HG03064 (cell line): ENCODE measurements around the gene GABRD.
"Not testable (repeated sequence)": the region's sequence is repeated elsewhere in the genome, so short reads cannot be mapped to it uniquely, and the experiment has no call there.

ENCODE experiments used
- ATAC-seq: cut with Tn5 transposase; IDR thresholded peaks from one replicate; pipeline ENCODE4 v1.9.1; 2021; ENCODE audit warnings: low read depth; ENCODE audit not compliant: unreplicated experiment

The GABRD gene

DNA sequence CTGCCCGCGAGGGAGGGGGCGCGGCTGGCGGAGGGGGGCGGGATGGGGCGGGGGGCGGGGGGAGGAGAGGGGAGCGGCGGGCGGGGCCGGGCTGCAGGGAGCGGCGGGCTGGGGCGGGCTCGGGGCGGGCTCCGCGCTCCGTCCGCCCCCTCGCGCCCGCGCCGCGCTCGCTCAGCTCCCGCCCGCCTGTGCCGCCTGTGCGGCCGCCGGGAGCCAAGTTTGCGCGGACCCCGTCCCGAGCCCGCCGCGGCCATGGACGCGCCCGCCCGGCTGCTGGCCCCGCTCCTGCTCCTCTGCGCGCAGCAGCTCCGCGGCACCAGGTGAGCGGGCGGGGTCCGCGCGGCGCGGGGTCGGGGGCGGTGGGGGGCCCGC is at the start of gene GABRD:
GABRD (plus strand) TSS at position 174 of the 372 bp plus-strand sequence; CDS start at position 253, 79 bp downstream.
- no peak for ATAC-seq

DNA sequence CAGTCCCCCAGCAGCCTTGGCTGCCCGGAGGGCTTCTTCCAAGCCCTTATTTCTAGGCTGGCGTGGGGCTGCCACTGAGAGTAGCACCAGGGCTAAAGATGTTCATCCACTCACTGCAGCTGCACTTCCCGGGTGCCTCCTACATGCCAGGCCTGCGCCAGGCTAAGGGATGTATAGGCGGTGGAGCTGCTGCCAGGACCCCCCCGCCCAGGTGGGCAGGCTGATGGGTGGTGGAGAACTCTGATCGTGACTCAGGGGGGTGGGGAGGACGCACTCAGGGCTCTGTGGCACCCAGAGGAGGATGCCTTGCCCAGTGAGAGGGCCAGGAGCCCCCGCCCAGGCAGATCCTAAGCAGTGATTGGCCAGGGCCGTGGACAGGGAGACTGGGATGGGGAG is 49.6 kb upstream of the GABRD start:
- no peak for ATAC-seq

DNA sequence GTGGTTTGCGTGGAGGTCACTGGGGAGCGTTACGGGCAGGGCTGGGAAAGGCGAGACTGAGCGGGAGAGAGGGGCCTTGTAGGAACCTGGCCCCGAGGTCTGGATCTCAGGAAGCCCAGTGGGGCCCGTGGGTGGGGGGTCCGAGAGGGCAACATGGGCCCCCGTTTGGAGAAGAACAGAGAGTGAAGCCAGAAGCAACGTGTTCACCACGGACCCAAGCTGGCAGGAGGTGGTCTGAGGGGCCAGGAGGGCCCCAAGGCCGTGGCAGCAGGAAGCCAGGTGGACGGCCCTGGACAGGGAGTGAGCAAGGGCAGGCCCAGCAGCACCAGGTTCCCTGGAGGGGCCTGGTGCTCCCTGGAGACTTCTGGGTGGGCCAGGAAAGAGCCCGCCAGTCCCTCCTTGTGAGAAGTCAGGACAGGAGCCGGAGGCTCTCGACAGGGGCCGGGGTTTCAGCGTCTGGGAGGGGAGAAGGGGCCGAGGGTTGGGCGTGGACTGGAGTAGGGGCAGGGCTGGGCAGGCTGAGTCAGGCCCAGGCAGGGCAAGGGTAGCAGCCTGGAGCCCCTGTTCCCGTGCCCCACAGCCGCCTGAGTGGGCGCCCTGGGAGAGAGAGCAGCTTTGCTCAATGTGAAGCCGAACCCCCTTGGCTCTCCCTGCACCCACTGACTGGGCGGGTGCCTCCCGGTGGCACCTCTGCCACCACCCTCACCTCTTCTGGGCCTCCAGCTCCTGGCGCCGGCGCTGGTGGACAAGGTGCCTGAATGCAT is 49.0 kb upstream of the GABRD start:
- no peak for ATAC-seq

- ATAC-seq, result no peak
Observed at GRCh38 chr1:1971017-1971416, 48.1 kb upstream of the GABRD start.

DNA sequence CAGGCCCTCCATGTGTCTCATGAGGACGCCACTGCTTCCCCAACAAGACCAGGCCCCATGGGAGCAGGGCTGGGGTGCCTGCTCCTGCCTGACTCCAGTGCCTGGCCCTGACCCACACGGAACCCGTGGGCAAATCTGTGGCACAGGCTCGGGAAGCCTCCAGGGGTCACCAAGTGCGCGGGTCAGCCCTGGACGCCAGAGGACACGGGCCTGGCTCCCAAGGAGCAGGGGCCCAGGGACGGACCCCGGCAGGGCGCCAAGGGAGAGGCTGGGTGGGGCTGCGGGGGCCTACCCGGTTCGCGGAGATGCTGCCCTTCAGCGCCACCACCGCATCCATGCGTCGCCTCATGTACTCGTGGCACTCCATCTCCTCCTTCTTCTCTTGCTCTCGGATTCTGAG is 47.5 kb upstream of the GABRD start:
- ATAC-seq, result no peak

- no peak for ATAC-seq
Observed at GRCh38 chr1:1972976-1973715, 46.0 kb upstream of the GABRD start.

DNA sequence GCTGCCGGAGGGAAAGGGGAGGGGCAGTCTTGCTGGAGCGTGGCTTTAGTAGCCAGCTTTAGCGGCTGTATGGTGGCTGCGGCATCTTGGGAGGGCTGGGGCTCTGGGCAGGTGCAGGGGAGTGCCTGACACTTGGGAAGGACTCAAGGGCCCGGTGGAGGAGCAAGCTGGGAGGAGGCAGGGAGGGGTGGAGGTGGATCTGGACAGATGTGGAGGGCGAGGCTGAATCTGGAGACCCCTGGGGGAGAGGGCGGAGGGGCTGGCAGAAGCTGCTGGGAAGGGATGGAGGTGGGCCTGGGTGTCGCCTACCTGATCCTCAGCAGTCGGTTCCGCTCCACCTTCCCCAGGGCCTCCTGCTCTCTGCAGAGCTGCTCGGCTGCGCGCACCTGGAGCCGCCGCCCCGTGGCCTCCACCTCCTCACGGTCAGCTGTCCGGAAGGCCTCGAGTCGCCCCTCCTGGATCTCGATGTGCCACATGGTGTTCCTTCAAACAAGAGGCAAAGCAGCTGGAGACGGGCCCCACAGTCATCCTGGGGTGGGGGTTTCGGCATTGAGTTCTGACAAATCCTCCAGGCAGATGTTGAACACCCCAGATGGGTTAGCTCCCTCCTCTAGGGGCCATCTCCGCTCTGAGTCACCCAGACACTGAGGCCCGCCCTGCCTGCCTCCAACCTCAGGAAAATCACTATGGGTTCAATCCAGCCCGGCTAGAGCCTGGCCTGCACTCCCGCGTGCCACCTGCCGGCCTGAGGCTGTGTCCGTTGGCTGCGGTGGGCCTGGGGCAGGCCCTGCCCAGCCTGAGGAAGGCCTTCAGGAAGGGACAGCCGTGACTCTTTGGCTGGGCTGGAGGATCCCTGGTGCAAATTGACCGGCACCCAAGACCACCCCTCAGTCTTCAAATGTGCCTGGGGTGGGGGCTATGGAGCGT is 45.2 kb upstream of the GABRD start:
- no peak for ATAC-seq

DNA sequence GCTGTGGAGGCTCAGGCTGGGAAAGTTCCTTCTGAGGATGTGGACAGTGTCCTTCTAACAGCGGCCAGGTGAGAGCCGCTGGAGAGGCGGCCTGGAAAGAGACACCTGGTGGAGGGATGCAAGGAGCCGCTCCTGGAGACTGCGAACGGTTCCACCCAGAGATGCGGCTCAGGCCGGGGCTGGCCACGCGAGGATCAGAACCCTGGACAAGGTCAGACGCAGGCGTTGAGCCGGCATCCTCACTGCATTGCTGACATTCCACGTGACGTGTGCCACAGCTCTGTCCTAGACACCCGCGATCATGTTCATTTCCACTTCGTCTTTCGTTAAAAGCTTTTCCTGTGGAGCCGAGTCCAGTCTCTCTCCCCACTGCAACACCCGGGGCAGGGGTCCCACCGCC is 44.3 kb upstream of the GABRD start:
- no peak for ATAC-seq

DNA sequence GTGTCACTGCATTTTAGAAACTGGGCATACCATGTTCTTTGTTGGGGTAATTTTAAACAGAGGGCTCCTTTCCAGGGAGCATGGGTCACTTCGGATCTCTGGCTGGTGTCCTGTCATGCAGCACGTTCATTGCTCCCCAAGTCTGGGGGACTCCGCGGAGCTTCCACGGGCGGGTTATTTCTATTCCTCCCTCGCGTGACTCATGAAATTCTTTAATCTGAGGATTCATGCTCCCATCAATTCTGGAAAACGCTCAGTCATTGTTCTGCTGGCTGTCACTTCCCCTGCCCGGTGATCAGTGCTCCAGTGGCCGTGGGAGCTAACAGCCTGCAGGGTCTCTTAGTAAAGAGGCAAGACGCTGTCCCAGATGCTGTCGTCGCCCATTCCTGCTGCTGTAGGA is 43.6 kb upstream of the GABRD start:
- no peak for ATAC-seq

DNA sequence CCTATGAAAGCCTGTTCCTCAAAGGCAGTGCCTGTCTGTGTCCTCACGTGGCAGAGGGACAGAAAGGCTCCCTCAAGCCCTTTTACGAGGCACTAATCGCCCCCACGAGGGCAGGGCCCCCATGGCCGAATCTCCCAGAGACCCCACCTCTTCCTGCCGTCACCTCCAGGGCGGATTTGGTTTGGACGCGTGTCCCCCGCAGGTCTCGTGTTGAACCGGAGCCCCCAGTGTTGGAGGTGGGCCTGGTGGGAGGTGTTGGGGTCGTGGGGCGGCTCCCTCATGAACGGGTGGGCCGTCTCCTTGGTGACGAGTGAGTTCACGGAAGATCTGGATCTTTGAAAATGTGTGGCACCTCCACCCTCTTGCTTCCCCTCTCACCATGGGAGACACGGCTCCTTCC is 43.1 kb upstream of the GABRD start:
- no peak for ATAC-seq

DNA sequence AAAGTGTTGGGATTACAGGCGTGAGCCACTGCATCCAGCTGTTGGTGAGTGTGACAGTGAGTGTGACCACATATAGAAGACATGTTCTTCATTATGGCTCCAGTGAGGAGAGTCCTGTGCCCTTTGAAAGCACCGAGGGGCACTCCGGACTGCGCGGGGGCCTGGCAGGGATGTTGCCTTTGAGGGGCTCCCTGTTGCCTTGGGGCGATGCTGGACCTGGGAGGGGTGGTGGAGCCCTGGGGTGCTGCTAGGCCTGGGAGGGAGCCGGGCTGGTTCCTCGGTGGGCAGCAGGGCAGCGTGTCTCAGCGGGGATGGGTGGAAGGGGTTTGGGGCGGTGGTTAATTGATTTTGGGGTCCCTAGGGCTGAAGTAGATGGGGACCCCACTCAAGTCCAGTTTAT is 41.0 kb upstream of the GABRD start:
- no peak for ATAC-seq

DNA sequence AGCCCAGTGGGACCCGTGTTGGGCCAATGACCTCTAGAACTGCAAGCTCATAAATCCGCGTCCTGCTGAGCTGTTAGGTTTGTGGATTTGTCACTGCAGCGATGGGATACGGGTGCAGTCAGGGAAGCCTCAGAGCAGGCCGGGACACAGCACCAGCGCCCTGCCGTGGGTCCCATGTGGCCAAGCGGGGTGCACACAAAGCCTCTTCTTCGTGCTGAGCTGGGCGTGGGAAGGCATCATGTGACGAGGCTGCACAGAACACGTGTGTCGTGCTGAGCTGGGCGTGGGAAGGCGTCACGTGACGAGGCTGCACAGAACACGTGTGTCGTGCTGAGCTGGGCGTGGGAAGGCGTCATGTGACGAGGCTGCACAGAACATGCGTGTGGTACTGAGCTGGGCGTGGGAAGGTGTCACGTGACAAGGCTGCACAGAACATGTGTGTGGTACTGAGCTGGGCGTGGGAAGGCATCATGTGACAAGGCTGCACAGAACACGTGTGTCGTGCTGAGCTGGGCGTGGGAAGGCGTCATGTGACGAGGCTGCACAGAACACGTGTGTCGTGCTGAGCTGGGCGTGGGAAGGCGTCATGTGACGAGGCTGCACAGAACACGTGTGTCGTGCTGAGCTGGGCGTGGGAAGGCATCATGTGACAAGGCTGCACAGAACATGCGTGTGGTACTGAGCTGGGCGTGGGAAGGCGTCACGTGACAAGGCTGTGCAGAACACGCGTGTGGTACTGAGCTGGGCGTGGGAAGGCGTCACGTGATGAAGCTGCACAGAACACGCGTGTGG is 40.3 kb upstream of the GABRD start:
- not testable (repeated sequence) for ATAC-seq

- ATAC-seq, result no peak
Observed at GRCh38 chr1:1979482-1980165, 39.5 kb upstream of the GABRD start.

- ATAC-seq, result no peak
Observed at GRCh38 chr1:1980467-1981141, 38.5 kb upstream of the GABRD start.

DNA sequence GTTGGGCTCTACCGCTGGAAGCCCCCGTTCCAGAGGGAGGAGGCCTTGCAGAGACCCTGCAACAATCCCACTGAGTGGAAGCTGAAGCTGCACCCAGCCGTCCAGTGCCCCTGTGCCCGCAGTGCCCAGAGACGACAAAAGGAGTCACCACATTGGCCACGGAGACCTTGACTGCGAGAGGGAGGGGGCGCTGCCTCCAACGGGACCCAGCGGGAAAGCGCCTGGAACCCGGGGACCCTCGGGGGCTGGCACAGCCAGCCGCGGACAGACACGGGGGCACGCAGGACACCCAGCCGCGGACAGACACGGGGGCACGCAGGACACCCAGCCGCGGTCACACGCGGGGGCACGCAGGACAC is 38.0 kb upstream of the GABRD start:
- ATAC-seq, result no peak

GRCh38 chr1:1981631-1982327 is 37.4 kb upstream of the GABRD start:
- ATAC-seq, result not testable (repeated sequence)

DNA sequence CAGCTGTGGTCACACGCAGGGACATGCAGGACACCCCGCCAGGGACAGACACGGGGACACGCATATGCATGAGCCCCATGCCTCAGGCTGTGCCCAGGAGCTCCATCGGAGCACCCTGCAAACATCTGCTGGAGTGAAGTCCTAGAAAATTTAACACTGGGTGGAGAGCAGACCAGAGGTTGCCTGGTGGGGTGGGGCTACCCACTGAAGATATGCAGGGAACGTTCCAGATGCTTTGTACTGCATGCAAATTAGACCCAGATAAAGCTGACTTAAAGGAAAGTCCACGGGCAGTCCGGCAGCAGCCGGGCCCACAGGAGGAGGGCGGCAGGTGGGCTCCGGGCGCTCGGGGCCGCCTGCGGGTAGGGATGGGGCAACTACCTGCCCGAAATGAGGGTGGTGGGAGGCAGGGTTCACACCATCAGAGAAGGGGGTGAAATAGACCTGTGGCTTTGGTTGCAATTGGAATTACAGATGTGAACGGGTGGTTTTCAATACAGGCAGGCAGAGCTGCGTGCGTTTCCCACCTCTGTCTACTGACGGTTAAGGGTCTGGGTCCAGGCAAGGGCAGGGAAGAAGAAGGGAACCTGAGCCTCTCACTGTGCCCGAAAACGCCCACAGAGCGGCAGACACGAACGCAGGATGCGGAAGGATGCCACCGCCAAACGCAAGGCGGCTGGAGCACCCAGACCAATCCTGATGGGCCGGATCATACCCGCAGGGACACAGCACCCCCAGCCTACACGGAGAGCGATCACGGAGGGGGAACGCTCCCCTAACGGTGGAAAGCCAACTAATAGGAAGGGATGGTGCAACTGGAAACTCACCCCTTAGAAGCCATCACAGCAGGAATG is 36.5 kb upstream of the GABRD start:
- no peak for ATAC-seq

DNA sequence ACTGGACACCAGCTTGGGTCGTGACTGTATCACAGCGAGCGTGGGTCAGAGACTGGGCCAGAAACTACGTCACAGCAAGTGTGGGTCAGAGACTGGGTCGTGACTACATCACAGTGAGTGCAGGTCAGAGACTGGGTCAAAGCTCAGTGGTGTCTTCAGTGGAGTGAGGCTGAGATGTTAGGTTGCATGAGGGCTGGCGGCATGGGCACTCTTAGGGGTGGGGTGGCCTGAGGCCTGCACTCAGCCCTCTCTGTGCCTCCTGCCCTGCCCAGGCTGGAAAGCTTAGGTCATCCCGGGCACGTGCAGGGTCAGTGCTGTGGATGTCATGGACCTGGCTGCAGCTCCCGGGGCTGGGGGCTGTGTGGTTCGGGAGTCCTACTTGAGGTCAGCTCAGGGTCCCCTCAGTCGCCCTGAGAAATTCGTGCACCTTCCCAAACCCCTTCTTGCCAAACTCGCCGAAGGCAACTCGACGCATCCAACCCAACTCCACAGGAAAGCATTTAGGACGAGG is 34.5 kb upstream of the GABRD start:
- no peak for ATAC-seq
